HG02981 (cell line): ENCODE measurements around the gene IL18BP.

Experiments
- ATAC-seq: cut with Tn5 transposase; IDR thresholded peaks from one replicate; pipeline ENCODE4 v1.9.1; 2021; ENCODE audit warnings: mild to moderate bottlenecking, moderate library complexity; ENCODE audit not compliant: unreplicated experiment

Gene IL18BP

DNA sequence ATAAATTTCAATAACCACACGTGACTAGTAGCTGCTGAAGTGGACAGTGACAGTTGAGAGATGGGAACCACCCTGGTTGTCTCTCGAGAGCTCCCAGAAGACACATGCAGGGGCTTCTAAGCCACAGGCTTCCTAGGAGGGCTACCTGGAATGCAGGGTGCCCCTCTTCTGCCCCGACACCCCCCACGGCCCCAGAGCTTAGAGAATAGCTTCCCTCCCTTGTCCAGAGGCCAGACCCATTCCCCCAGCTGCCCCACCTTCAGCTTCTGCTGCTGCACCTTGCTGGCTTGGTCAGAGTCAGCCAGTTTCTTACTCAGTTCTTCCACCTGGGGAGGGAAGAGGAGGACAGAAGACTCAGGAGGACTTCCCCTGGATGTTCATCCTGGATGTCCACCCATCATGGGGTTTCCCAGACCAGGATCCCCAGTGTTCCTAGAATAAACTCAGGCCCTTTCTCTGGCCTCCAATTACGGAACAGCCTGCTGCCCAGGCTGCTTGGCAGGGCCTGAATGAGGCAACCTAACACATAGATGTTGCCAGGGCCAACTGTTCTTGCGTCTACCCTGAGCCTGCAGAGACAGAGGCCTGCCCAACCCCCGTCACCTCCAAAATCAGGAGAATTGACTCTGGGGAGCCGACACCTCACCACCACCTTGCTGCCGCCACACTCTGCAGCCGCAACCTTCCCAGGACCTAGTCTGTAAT lies 12.0 kb downstream of the IL18BP start:
- no peak for ATAC-seq

DNA sequence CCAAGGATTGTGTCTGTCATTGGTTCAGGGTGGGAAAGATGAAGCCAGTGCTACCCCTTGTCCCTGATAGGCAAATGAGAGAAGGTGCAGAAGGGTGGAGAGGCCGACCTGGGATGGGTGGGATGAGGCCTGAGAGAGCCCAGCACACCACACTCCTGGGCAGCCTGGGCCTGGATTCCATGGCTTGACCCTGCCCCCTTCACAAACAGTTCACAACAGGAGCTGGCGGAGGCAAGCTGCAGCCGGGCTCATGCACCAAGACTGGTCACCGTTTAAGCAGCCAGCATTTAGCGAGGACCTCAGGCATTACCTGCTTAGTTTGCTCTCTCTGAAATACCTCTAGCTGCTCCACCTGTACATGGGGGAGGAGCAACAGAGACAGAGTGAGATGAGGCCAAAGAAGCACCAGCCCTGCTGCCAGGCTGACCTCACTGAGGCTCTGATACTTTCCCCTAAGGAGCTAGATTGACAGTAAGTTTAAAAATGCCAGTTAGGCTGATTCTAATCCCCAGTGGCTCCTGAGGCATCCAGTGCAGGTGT lies 13.5 kb downstream of the IL18BP start:
- no peak for ATAC-seq

DNA sequence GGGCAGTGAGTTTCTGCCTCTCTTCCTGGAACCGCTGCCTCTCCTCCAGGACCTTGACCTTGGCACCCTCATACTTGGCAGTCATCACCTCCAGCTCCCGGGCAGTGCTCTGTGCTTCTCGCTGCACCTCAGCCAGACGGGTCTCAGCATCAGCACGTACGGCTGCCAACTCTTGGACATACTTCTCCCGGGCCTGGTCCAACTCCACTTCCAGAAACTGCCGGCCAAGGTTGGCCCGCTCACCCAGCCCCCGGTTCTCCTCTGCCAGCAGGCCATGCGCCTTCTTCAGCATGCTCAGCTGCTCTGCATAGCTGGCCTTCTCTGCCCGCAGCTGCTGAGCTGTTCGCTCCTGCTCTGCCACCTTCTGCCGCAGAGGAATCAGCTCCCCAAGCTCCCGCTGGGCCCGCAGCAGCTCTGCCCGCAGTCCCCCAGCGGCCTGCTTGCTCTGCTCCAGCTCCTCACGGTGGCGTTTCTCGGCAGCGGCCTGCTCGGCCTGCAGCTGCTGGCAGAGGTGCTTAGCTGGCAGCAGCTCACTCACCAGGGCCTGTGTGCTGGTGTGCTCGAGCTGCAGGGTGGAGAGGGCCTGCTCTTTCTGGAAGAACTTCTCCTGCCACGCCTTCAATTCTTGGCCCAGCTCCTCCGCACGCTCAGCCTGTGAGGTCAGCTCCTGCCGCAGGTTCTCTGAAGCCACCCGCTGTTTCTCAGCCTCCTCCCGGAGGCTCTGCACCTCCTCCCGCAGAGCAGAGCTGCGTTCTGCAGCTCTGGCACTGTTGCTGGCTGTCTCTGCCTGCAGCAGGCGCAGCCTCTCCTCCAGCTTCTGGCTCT lies 14.4 kb downstream of the IL18BP start:
- ATAC-seq = no peak

DNA sequence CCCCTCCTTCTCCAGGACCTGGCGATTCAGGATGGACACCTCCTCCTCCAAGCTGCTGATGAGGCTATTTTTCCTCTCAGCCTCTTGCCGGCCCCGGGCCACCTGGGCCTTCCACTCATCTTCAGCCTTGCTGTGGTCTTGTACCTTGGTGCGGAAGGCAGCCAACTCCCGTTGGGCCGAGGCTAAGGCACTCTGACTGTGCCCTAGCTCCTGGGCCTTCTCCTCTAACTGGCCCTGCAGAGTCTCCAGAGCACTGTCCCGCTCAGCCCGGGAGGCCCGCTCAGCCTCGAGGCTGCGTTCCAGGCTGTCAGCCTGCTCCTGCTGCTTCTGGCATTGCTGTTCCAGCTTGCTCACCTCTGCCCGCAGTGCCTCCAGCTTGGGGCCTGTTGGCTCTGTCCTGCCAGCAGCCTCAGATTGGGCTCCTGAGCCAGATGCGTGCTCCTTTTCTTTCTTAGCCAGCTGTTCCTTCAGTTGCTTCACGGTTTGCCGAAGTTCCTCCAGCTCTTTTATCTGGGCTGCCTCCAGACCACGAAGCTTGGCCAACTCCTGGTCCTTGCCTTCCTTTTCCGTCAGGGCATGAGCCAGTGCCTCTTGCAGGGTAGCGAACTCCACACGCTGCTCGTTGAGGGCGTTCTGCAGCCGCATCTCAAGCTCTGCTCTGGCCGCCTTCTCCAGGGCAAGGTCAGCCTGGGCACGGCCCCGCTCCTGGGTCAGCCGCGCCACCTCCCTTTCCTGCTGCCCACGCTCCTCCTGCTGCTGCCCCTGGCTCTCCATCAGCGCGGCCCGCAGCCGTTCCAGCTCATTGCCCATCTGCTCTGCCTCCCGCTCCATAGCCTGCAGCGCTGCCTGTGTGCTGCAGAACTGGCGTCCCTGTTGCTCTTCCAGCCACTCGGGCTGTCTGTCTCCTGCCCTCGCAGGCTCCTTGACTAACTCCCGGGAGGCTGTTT lies 15.3 kb downstream of the IL18BP start:
- ATAC-seq = no peak

DNA sequence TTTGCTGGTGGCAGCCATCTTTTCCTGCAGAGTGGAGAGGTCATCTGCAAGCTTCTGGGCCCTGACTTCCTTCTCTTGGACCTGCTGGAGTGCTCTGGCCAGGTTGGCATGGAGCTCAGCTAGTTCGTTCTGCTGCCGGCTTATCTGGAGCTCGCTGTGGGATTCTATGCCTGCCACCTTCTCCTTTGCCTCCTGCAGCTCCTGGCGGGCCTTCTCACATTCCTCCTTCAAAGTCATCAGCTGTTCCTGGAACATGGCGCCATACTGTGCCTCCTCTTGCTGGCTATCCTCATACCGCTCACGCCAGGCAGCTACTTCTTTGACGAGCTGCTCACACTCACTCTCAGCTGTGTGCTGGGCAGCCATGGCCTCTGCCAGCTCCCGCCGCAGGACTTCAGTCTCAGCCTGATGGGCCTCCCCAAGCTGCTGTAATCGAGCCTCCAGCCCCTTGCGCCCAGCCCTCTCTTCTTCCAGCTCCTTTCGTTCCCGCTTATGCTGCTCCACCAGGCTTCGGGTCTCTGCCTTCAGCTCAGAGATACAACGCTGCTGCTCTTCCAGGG lies 16.1 kb downstream of the IL18BP start:
- ATAC-seq = no peak

DNA sequence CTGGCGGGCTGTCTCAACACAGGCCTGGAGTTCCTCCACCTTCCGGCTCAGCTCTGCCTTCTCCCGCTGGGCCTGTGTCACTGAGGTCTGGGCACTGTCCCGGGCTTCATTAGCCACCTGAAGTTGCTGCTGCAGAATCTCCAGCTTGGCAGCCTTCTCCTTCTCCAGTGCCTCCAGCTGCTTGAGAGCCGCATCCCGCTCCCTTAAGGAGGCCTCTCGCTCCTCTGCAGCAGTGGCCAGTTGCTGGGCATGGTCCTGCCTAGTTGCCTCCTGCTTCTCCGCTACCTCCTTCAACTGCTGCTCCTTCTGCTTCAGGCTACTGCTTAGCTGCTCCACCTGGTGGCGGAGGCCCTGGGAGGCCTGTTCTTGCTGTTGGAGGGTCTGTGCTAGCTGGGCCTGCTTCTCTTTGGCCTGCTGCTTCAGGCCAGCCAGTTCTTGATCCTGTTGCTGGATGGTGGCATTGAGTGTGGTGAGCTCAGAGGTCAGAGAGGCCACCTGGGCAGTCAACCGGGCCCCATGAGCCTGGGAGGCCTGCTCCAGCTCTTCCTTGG lies 16.9 kb downstream of the IL18BP start:
- no peak for ATAC-seq

DNA sequence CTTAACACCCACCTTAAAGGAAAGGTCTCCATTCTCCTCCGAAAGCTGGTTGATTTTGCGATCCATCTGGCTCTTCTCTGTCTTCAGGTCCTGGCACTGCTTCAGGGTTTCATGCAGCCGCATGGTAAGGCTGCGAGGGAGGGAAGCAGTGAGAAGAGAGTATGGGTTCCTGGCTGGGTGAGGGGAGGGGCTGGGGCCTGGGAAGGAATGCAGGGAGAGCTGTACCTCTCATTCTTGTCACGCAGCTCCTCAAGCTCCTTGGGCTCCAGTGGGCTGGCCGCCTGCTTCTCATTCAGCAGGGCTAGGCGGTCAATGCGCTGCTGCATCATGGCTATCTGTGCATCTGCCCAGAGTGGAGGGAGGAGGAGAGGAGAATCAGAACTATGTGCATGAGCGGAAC lies 19.5 kb downstream of the IL18BP start:
- no peak for ATAC-seq

DNA sequence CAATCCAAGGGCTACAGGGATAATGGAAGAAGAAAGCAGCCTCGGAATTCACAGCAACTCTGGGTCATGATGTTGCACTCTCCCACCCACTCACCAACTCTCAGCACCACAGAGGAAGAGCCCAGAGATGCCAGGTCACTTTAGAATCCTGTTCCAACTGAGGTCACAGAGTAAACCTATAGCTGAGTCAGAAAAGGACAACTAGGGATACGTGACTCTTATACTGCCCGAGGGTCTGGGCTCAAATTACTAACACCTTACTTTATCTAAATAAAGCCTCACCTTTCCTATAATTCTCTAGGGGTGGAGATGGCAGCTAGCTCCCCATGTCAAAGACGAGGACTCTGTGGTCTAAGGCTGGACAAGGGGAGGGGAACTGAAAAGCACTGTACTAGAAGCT lies 24.6 kb downstream of the IL18BP start:
- no peak for ATAC-seq

DNA sequence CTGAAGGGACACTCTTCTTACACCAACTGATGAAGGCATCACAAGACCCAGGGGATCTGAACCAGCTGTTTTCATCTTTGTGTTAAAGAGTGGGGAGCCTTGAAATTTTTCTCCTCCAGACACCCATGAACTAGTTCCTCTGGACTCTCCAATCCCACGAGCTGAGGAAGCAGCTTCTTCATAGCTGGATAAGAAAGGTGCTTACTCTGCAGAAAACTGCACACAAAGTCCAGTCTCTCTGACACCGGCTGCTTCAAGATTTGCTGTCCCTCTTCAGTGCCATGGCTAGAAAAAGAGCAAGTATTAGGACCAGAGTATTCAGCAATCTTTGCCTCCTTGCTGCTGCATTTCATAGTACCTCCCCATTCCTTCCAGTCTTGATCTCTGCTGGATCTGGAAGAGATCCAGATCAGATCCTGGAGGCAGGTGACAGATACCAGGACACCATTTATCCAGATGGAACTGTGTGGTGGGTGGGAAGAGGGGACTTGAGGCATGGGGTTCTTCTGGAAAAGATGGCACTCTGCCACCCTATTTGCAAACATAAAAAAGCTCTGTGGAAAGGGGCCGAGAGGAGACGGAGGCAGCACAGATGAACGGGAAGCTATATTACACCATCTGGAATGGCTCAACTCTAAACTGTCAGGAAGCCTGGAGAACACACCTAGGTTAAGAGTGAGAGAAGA lies 25.5 kb downstream of the IL18BP start:
- no peak for ATAC-seq

DNA sequence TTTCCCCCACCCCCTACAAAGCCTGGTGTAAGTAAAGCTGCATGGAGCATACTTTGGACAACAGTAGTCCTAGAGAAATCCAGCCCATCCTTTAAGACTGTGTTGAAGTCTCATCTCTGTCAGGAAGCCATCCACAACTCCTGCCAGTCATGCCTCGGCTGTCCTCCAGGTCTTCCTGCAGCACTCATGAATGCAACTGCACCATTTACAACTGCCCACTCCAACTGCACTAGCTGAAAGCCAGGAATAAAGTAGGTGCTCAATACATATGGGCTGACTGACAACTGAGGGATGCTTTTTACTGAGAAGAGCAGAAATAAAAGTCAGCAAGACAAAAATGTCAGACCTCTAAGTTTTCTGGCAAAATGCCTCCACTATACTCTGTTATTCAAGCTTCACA lies 27.4 kb downstream of the IL18BP start:
- ATAC-seq = no peak

DNA sequence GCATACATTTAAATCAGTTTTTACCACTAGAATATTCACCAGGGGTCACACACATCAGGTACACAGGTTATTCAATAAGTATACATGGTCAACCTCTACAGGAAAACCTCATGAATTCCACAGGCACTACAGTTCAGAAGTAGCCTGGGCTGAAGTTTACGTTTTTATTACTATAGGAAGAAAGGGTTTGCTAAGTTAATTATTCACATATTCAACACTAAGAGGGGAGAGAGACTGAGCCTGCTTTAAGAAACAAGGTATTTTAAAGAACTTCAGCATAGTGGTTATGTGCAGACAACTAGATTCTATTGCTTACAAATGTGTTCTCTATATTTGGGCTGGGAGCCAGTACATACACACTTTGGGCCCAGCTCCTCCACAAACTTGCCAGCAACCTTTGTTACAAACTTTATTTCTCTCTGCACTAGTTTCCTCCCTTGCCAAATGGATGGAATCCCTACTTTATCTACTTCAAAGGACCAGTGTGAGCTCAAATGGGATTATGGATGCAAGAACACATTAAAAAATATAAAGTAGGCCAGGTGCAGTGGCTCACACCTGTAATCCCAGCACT lies 31.9 kb downstream of the IL18BP start:
- ATAC-seq = no peak

DNA sequence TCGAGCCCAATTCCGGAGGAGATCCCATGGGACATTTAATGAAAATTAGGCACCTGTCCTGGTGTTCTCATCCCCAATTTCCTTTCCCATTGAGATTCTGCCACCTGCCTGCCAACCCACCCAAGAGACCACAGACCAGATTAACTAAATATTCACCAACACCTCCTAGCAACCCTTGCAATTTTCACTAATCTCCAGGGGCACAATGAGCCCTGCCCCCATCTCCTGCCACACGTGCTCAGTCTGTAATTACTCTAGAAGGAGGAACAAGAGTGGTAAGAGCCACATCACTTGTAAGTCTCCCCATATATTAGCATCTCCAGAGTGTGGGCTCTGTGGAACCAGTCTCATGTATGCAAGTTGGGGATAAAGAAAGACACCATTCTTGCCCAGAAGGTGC lies 38.0 kb downstream of the IL18BP start:
- no peak for ATAC-seq

DNA sequence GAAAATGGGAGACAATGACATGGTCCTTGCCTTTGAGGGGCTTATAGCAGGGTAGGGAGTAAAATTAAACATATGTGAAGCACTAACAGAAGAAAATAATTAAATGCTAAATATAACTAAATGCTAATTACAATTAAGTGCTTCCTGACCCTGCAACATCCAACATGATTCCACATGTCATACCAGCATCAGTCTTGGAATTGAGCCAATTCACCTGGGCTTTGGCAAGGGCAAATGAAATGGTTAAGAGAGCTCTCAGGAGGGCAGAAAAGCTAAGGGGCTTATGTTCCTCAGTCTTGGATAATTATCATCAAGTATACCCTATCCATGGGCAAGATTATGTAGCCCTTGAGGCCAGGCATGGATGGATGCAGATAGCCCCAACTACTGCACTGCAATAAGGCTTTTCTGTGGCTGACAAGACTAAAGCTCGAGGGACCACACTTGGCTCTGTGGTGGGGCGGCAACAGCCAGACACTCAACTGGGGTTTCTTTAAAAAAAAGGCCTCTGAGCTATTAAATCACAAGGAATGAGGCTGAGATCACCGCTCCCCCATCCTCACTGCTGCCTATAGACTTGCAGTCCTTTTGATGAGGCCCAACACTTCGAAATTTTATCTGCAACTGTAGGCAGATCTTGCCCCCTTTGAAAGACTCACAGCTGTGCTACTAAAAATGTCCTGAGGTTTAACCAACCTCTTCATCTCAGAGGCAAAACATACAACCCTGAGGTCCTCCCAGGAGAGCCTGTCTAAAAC lies 39.0 kb downstream of the IL18BP start:
- no peak for ATAC-seq

DNA sequence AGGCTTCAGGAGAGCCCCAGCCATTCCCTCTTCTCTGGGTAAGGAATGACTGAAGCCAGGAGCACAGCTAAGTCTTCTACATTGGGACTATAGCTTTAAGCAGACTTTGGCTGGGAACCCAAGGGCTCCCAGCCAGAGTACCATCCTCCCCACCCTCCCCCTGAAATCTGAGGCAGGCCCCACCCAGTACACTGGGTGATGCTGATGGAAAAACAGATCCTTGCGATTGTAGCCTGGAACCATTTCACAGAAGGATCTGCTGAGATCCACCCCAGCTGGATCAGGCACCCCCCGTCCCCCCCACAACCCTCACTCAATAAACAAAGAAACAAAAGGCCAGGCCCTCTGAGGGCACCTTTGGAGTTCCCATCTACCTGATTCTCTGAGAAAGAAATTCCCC lies 39.8 kb downstream of the IL18BP start:
- no peak for ATAC-seq

DNA sequence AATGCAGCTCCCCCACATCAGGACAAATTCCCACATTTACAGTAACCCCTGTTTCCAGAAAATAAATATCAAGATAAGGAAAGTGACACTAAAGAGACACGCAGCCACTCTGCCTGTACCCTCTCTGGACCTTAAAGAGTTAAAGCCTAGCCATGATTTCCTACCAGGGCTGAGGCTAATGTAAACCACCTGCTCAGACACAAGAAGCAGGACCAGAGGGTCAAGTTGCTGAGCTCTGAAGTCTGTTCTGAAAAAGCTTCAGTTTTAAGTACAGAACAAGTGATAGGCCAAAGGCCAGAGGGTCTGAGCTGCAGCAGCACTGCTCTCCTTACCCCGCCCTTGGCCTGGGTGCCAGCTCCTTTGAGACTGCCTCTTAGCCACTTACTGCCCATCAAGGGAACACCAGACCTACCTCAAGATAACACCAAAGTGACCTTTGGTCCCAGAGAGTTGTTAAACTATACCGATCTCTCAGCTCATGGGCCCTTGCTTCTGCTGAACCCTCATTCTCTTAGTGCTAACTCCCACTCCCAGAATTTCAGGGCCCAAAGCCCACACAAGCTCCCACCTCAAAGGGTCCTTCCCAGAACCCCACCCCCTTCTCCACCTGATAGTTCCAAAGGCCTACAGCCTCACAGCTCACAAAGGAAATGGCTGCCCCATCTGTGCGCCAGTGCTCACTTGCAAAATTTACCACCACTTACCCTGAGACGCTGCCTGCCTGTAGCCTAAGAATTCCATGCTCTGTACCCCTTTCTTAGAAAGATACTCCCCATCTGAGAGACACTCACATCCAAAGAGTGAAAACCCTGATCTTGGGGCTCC lies 40.5 kb downstream of the IL18BP start:
- ATAC-seq = no peak

DNA sequence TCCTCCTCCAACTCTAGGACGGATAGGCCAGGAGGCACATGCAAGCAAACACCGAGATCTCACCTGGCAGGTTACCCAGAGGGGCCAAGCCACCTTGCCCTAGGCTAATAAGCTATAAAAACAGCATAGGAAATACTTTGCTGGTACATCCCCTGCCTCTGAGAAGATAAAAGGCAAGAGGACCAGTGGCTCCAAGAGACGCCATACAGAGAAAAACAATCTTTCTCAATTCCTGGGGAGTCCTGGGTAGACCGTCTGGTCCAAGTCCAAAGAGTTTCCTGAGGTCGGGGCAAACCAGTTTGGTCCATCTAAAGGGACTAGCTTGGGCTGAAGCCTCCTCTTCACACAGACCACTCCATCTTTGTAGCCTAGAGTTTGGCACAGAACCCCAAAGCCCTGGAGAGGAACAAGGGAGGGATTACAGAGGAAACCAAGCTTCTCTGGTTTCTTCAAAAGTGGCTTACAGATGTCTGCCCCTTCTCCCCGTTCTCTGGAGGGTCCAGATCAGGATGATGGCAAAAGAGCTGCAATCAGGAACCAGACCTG lies 41.2 kb downstream of the IL18BP start:
- no peak for ATAC-seq

DNA sequence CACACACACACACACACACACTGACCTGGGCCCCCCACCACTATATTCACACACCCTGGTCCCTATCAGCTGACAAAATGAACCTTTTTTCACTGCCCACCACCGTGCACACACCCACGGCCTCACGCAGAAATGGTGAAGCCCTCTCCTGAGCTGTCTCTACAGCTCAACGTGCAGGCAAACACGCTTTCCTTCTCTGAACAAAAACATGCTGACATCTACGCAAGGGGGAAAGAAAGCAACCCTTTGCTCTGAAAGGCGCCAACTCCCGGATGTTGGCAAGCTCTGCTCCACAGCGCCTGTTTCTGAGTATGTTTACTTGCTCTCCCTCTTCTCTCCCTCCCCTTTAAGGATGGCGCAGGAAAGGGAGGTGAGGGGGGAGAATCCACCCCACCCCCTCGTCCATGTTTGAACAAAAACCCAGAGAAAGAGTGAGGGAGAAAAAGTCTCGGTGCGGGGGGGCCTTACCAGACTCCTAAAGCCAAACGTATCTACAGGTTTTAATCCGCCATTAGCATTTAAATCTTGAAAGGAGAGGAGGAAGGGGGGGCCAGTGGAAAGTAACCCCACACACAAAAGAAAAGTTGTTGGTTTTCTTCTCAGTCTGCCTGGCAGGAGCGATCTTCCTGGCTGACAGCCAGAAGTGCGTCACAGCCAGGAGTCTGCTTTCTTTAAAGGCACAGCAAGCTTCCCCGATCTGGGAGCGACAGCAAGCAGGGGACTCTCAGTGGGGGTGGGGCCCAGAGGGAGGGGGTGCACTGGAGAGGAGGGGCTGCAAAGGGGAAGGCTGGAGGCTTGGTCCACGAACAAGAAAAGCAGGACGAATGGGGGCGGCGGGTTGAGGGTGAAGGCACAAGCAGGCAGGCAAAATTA lies 42.0 kb downstream of the IL18BP start:
- ATAC-seq = no peak
